ENCODE results near the gene RNF223. TPM values are rescaled to one million over a fixed set of nuclear protein-coding genes. Genes with fewer than 3 reads are reported as not detected.

Gene RNF223
- total RNA-seq, 1 donor from 2014 or later: not detected

DNA sequence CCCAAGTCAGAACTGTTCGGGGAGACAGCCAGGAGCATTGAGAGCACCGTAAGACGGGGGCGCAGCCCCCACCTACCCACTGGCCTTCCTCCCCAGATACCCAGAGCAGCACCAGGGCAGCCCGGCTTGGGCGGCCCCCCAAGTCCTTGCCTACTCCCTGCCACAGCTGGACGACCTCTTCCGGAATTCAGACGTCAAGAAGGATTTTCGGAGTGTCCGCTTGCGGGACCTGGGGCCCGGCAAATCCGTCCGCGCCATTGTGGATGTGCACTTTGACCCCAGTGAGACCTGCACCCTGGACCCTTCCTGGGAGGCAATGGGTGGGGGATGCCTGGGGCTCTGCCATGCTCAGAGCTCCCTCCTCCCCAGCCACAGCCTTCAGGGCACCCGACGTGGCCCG lies 26.7 kb downstream of the RNF223 start:
- DNase-seq (ENCODE audit: low spot score) (no peak), ATAC-seq (no peak)

DNA sequence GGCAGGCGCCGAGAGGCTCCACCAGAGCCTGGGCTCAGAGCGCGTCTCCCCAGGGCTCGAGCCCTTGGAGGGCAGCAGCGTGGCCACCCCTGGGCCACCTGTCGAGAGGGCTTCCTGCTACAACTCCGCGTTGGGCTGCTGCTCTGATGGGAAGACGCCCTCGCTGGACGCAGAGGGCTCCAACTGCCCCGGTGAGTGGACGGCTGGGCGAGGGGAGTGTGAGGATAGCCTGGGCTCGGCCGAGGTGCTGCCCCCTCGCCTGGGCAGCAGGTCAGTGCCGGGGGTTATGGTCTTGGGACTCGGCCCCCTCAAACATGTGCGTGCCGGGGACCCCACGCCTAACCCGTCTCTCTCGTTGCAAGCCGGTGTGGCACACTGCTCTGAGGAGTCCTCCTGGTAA lies 27.3 kb downstream of the RNF223 start:
- ATAC-seq (no peak), DNase-seq (ENCODE audit: low spot score) (no peak)

DNA sequence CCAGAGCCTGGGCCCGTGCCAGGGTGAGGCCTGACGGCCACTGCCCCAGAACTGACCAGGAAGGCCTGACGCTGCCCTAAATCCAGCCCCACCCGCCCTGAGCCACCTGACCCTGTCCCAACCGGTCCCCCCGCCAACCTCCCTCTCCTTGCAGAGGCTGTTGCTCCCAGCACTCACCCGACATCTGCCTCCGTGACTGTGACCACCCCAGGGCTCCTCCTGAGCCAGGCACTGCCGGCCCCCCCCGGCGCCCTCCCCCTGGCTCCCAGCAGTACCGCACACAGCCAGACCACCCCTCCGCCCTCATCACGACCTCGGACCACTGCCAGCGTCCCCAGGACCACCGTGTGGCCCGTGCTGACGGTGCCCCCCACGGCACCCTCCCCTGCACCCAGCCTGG lies 27.9 kb downstream of the RNF223 start:
- DNase-seq (ENCODE audit: low spot score) (no peak), ATAC-seq (no peak)

DNA sequence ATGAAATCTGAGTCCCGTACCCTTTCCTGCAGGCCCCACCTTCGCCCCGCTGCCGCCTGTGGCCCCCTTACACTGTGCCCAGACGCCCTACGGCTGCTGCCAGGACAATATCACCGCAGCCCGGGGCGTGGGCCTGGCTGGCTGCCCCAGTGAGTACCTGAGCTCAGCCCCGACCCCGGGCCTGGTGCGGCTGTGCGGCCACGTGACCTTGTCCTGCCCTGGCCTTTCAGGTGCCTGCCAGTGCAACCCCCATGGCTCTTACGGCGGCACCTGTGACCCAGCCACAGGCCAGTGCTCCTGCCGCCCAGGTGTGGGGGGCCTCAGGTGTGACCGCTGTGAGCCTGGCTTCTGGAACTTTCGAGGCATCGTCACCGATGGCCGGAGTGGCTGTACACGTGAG lies 29.0 kb downstream of the RNF223 start:
- ATAC-seq: no peak
- DNase-seq (ENCODE audit: low spot score): no peak

DNA sequence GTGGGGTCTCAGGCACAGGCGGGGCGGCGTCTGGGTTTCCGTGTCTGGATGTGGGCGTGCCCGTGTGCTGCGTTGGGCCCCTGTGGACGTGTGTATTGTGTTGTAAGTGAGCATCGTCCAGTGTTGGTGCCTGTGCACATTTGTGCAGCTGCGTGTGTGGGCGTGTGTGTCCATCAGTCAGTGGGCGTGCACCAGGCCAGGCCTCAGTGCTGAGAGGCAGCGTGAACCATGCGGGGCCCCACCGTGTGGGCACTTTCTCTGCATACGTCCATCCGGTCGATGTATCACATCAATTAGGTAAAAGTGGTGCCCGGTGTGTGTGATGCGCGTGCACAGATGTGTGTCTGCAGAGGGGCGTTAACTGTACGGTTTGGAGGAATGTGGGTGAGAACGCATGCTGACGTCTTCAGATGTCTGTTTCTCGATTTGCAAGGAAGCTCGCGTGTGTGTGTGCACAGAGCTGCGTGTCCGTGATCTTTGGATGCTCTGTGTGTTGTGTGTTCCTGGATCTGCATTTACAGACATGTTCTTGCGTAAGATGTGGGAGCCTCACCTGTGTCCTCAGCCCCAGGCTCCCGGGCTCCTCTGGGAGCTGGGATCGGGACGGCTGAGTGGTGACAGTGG lies 29.5 kb downstream of the RNF223 start:
- ATAC-seq: no peak
- no peak for DNase-seq (ENCODE audit: low spot score)

DNA sequence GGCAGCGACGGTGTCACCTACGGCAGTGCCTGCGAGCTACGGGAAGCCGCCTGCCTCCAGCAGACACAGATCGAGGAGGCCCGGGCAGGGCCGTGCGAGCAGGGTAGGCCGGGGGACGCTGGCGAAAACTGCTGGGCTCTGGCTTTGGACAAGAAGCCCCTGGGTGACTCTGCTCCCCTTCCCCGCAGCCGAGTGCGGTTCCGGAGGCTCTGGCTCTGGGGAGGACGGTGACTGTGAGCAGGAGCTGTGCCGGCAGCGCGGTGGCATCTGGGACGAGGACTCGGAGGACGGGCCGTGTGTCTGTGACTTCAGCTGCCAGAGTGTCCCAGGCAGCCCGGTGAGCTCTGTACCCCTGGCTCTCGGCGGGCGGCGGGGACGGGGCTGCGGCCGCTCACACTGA lies 30.2 kb downstream of the RNF223 start:
- ATAC-seq: no peak
- DNase-seq (ENCODE audit: low spot score): no peak

DNA sequence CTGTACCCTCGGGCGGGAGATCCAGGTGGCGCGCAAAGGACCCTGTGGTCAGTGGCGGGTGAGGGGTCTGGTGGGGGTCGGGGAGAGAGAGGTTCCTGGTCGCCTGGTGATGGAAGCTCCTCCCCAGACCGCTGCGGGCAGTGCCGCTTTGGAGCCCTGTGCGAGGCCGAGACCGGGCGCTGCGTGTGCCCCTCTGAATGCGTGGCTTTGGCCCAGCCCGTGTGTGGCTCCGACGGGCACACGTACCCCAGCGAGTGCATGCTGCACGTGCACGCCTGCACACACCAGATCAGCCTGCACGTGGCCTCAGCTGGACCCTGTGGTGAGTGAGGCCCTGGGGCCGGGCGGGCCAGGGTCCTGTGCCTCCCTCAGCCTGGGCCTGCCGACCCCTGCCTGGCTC lies 30.7 kb downstream of the RNF223 start:
- ATAC-seq: no peak
- DNase-seq (ENCODE audit: low spot score): no peak

DNA sequence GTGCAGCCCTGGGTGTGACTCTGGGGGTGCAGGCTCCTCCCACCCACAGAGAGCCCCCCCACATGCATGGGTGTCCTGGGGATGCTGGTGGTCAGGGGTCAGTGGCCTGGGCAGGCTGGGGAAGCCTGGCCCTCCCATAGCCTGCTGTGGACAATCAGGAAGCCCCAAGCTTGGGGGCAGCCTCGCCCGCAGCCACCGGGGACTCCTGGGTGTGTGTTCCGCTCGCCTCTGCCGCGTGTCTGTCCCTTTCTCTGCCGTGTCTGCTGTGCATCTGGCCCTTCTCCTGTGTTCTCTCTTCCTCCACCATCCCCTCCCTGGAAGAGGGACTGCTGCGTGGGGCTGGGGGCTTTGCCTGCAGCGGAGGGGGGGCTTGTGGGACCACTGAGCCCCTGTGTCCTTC lies 31.3 kb downstream of the RNF223 start:
- ATAC-seq (no peak), DNase-seq (ENCODE audit: low spot score) (no peak)

DNA sequence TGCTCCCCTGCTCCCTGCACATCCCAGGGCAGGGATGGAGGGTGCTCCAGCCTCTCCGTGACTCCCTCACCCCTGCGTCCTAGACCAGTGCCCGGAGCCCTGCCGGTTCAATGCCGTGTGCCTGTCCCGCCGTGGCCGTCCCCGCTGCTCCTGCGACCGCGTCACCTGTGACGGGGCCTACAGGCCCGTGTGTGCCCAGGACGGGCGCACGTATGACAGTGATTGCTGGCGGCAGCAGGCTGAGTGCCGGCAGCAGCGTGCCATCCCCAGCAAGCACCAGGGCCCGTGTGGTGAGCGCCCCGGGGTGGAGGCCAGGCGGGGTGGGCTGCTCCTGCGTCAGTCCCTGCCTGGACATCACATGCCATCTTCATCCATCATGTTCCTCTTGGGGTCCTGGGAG lies 32.2 kb downstream of the RNF223 start:
- no peak for DNase-seq (ENCODE audit: low spot score)

DNA sequence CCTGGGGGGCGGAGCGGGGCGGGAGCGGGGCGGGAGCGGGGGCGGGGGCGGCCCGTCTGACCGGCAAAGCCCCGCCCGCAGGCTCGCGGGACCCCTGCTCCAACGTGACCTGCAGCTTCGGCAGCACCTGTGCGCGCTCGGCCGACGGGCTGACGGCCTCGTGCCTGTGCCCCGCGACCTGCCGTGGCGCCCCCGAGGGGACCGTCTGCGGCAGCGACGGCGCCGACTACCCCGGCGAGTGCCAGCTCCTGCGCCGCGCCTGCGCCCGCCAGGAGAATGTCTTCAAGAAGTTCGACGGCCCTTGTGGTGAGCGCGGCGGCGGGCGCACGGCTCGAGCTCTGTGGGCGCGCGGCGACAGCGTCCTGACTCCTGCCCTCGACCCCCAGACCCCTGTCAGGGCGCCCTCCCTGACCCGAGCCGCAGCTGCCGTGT lies 33.0 kb downstream of the RNF223 start:
- DNase-seq (ENCODE audit: low spot score) (no peak), ATAC-seq (no peak)

More for the DNA sequence above, 32.2 kb downstream of the RNF223 start:
- ATAC-seq: no peak

DNA sequence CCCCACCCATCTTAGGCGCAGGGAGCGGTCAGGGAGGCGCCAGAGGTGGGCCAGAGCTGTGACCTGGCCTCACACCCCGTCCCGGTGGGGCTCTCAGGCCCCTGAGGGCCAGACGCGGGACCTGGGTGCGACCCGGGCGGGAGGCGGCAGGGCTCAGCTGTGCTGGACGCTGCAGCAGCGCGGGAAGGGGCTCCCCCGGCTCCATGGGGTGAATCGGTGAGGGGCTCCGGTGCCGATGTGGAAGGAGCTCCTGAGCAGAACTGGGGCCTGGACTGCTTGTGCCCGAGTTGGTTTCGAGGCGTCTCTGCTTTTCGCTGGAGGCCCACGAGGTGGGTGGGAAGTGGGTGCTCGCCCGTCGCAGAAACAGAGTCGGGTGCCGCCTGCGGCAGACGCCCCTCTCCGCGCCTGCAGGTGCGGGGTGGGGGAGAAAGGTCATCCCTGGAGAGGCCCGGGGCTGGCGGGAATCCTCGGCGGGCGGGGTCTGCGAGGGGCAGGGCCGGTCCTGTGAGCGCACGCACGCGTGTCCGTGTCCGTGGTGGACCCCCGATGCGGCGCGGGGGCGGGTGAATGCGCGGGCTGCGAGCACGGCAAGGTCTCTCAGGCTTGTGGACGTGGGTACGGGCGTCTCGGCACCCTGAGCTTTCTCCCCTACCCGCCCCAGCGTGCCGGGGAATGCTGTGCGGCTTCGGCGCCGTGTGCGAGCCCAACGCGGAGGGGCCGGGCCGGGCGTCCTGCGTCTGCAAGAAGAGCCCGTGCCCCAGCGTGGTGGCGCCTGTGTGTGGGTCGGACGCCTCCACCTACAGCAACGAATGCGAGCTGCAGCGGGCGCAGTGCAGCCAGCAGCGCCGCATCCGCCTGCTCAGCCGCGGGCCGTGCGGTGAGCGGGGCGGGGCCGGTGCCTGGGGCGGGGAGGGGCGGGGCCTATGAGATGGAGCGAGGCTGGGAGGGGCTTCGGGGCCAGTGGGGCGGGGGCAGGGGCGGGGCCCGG lies 33.8 kb downstream of the RNF223 start:
- ATAC-seq: peak; percentile 85
- peak; percentile 68 for DNase-seq (ENCODE audit: low spot score)

DNA sequence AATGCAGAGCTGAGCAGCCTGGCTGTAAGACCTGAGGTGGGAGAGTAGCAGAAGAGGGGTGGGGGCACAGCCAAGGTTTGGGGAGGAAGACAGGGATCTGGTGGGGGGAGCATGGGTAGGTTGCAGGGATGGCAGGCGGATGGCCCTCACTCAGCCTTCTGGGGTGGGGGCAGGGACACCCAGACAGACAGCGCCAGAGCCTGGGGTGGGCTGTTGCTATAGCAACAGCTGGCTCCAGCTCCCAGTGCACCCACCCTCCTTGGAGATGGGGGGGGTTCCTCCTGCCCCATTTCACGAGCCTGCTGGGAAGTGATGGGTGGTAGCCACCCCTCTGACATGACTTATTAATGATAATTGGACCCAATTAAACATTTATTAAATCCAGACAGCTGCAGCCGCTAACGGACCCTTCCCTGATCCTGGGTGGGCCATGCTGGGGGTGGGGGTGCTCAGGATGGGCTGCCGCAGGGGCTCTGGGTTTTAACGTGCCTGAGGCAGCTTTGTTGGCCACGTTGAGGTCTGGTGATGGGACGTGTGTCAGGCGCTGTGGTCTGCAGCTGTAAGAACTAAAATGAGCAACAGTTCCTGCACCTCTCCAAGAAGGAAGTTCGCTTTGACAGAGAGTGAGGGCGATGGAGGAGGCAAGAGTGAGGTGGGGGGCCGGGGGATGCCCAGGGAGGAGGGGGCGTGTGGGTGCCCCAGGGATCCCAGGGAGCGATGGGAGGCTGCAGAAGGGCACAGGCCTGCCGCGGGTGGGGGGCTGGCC lies 34.8 kb downstream of the RNF223 start:
- ATAC-seq: no peak
- DNase-seq (ENCODE audit: low spot score): no peak

DNA sequence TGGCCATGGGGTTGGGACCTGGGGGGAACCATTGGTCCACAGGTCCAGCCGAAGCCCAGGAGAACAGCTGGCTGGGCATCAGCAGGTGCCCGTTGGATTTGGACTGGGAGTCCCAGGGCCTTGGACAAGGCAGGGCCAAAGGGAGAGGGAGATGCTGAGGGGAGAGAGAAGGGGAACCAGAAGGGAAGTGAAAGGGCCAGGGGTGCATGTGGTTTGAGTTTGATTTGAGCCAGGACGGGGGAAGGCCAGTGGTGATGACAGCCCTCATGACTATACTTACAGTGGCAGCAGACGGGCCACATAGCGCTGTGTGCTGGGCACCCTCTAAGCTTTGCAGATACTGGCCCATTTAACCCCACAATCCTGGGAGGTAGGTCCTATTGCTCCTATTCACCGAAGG lies 35.4 kb downstream of the RNF223 start:
- DNase-seq (ENCODE audit: low spot score) (no peak), ATAC-seq (no peak)

DNA sequence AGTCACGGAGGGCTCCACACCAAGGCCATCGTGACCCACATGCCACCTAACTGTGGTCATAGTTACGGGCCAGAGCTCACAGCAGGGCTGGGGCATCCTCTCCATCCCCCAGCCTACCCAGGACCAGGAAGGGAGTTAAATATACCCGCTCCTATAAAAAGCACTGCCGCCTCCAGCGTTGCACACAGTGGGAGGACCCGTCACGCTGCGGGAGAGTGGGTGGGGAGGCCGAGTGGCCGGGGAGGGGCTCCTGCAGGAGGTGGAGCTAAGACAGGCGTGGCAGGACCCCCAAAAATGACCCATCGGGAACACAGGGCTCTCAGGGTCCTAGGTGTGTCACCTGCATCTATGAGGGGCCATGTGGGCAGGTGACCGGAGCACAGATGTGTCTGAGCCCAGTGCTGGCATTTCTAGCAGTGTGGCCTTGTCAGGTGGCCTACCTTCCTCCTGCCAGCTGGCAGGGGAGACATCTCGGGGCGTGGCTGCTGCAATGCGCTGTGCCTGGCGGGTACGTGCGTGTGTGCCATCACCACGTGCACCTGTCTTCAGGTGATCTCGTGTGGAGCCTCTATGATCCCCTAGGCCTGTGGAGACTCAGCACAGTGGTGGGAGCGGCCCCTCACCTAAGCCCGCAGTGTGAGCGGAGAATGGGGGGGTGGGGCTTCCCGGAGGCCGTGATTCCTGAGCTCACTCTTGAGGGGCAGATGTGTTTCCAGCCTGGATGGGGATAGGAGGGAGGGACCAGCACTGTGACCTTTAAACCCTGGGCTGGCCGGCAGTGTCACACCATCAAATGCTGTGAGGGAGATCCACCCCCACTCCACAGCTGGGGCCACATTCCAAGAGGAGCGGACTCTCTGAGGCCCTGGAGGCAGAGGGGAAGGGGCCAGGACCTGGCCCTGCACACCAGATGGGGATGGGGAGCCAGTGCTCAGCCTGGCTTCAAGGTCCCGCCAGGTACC lies 36.5 kb downstream of the RNF223 start:
- peak; percentile 36 for ATAC-seq
- no peak for DNase-seq (ENCODE audit: low spot score)

DNA sequence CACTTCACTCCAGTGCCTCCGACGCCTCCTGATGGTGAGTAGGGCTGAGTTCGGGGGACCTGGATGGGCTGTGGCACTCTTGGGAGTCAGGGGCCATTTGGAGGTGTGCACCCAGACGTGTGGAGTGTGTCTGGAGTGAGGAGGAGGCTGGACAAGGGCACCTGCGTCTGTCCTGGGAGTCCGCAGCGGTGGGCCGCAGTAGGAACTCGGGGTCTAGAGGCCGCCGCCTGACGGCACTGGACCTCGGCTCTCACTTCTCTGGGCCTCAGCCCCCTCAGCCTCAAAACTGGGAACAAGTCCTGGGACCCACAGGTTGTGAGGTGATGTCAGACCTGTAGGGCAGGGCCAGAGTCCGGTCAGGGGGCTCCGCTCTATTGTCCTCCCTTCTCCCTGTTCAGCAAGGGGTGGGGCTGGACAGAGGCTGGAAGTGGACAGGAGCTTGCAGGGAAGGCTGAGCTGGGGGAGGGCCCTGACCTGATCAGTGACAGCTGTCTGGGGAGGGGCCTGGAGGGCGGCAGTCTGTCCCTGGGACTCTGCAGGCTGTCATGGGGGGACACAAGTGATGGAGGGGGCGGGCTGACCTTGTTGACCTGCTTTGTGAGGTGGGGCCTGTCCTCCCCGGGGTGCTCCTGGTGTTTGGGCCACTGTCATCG lies 38.7 kb downstream of the RNF223 start:
- DNase-seq (ENCODE audit: low spot score) (no peak), ATAC-seq (no peak)

DNA sequence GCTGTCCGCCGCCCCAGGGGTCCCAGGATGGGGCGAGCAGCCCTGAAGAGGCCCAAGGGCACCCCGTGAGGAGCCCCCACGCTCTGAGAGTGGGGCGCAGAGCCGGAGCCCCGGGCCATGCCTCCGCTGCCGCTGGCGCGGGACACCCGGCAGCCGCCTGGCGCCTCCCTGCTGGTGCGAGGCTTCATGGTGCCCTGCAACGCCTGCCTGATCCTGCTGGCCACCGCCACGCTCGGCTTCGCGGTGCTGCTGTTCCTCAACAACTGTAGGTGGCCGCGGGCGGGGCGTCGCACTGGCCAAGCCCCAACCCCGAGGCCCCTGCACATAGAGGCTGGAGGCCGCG lies 39.7 kb downstream of the RNF223 start:
- ATAC-seq (no peak), DNase-seq (ENCODE audit: low spot score) (no peak)

DNA sequence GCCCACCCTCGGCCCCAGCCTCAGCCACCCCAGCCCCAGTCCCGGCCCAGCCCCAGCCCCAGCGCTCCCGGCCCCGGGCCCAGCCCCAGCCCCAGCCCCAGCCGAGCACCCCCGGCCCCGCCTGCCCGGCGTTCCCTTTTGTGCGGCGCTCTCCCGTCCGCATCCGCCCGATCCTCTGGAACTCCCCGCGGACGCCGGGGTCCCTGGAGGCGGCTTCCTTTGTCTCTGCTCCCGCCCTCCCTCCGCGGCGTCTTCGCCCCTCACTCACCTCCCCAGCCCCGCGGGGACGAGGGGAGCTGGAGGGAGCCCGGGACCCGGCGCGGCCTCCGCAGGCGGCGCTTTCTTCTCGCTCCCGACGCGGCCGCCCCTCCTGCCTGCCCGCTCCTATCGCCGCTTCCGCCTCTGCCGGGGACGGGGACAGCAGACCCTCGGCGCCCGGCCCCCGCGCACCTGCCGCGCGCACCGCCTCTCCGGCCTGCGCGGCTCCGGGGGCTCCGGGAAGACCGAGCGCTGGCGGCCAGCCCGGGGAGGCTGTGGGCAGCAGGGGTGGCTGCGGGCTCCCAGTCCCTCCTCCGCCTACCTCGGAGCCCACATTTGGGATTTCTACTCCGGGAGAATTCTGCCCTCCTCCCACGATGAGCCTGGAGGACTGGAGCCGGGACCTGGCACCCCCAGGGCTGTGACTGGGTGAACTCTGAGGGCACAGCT lies 40.2 kb downstream of the RNF223 start:
- no peak for DNase-seq (ENCODE audit: low spot score)
- ATAC-seq: no peak

DNA sequence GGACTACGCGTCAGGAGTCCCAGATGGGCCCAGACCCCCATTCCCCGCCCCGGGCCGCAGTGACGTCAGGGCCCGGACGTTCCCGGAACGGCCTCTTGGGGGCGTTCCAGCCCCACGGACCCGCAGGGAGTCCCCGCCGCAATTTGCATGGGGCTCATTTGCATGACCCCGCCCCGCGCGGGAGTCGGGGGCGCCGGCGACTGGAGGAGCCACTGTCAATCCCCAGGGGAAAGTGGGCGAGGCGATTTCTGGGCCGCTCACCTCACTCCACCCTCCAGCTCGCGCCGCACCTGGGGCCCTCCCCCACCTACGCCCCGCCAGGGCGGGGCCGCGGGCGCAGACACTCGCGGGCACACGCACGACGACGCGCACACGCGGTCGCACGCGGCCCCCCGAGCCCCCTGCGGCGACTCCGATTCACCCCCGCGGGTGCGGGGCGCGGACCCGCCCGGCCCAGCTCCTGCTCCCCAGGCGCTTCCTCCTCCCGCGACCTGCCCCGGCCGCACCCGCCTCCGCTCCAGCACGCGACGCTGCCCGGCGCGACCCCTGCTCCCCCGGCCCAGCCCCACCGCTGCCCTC lies 41.0 kb downstream of the RNF223 start:
- ATAC-seq (peak; percentile 75), DNase-seq (ENCODE audit: low spot score) (peak; percentile 66)

DNA sequence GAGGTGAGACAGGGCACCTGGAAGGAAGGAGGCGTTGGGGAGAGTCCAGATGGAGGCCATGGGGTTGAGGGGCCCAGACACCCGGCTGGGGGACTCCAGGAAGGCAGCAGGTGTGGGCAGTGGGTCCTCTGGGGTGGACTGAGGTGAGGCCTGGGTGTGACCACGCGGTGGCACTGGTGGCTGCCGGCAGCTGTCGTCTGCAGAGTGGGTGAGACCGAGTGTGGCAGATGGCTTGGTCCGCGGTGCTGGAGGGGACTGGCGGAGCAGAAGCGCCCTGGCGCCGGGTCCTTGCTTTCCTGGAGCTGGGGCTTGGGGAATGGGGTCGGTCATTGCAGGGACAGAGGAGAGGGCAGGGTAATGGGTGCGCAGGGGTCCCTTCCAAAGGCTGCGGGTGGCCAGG lies 41.7 kb downstream of the RNF223 start:
- ATAC-seq (peak; percentile 70), DNase-seq (ENCODE audit: low spot score) (no peak)
